GM12865 (cell line): ENCODE measurements around the gene CDK3.
A peak's percentile ranks its signal among the peaks of the same experiment; 100 is the strongest.

ENCODE experiments used
- DNase-seq: peaks from one replicate; pipeline ENCODE4 v3.0.0; 2010; ENCODE audit warnings: low read depth
- H3K4me3 ChIP-seq: 2 replicates; pipeline ENCODE4 v1.5.1; 2011; ENCODE audit warnings: mild to moderate bottlenecking, low read depth, low read length, control low read depth
- CTCF ChIP-seq: IDR thresholded peaks from 2 replicates; pipeline ENCODE4 v1.5.1; 2011; ENCODE audit warnings: low read length, control low read depth, low read depth, inconsistent platforms; ENCODE audit not compliant: insufficient read depth; ENCODE audit errors: missing control alignments

The CDK3 gene

GRCh38 chr17:75980188-75981018, 20.3 kb upstream of the CDK3 start:
- peak; percentile 18 for DNase-seq
- H3K4me3 ChIP-seq = peak overlapping the region; percentile 54
- TF ChIP-seq CTCF = no peak

GRCh38 chr17:75981019-75981615, 19.5 kb upstream of the CDK3 start:
- DNase-seq = no peak
- TF ChIP-seq CTCF = no peak
- H3K4me3 ChIP-seq = no peak overlapping the region

DNA sequence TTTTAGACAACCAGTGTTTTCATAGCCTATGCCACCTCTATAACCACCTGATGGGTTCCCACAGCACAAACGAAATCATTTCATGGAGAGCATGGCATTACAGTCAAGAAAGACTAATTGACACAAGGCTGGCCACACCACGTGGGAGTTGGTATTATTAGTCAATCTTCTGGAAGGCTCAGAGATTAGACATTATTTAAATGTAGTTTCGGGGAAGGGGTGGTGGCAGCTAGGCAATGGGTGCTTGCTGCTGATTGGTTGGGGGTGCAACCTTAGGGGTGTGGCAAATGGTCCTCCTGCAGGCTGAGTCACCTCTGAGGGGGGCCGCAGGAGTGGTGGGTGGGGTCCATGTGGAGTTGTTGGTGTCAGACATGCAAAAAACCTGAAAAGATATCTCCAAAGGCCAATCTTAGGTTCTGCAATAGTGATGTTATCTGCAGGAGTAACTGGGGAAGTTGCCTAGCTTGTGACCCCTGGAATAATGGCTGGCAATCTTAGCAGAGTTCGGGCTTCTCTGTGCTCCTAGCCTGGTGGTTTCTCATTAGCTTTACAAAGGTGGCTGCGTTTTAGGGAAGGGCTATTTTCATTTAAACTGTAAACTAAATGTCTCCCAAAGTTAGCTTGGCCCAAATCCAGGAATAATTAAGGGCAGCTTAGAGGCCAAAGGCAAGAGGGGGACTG, 17.0 kb upstream of the CDK3 start:
- DNase-seq = no peak
- H3K4me3 ChIP-seq = no peak overlapping the region
- no peak for TF ChIP-seq CTCF

GRCh38 chr17:75985986-75986385, 14.7 kb upstream of the CDK3 start:
- no peak for DNase-seq
- H3K4me3 ChIP-seq = no peak overlapping the region
- TF ChIP-seq CTCF = no peak

- no peak for DNase-seq
- no peak overlapping the region for H3K4me3 ChIP-seq
- TF ChIP-seq CTCF = no peak
Observed at GRCh38 chr17:75987041-75987440, 13.6 kb upstream of the CDK3 start.

- DNase-seq = no peak
- H3K4me3 ChIP-seq = no peak overlapping the region
- no peak for TF ChIP-seq CTCF
Observed at GRCh38 chr17:75991396-75991795, 9.3 kb upstream of the CDK3 start.
